SK-N-SH (cell line): Measurements from ENCODE around the gene IMMP1L. TPM values are rescaled to one million over a fixed set of nuclear protein-coding genes. Genes with fewer than 3 reads are reported as not detected.

Source experiments
- CTCF ChIA-PET: fragments of 300-600, 350-600 bp; formaldehyde crosslinking; extraction: SDS; loops from one replicate; lab custom pipeline; 2021; lab: Yijun Ruan, JAX
- POLR2A ChIA-PET: fragments of 350-600 bp; sonication (Branson Sonifier 250); formaldehyde crosslinking; extraction: SDS; loops from one replicate; lab custom pipeline; 2020; ENCODE audit warnings: antibody characterized with exemption, inconsistent platforms; lab: Yijun Ruan, JAX
- DNase-seq: peaks from one replicate; pipeline ENCODE4 v3.0.0; 2012
- H2AFZ ChIP-seq: fragments of 200-600 bp; sonication (generic); 2 replicates; pipeline ENCODE4 v1.8.1; 2016; ENCODE audit warnings: antibody characterized with exemption, mild to moderate bottlenecking, low read depth
- H3F3A ChIP-seq: fragments of 200-600 bp; sonication (generic); replicated peaks from 2 replicates; pipeline ENCODE3; 2016; ENCODE audit warnings: antibody characterized with exemption, mild to moderate bottlenecking; ENCODE audit not compliant: insufficient read depth
- H3K27ac ChIP-seq, 2 experiments: fragments of 200-500 bp in 1 of 2; fragments of 200-600 bp in 1 of 2; sonication (Bioruptor generic) in 1 of 2; sonication (generic), shearing (Covaris generic) in 1 of 2; 2 replicates each; pipeline versions ENCODE4 v1.5.1 to v1.6.1; 2014 to 2016; ENCODE audit warnings: low read depth in 2 of 2, inconsistent platforms in 1 of 2, low read length in 1 of 2, mild to moderate bottlenecking in 1 of 2, mixed read lengths in 1 of 2
- H3K27me3 ChIP-seq: fragments of 200-600 bp; sonication (generic), shearing (Covaris generic); 2 replicates; pipeline ENCODE4 v1.6.1; 2016; ENCODE audit warnings: mixed run types; ENCODE audit not compliant: insufficient read depth
- H3K36me3 ChIP-seq, 2 experiments: fragments of 200-500 bp in 1 of 2; fragments of 200-600 bp in 1 of 2; sonication (Bioruptor generic) in 1 of 2; sonication (generic) in 1 of 2; replicated peaks in 1 of 2; 2 replicates each; pipeline versions ENCODE3 to v1.5.1; 2014 to 2016; ENCODE audit warnings: low read length in 1 of 2, mild to moderate bottlenecking in 1 of 2; ENCODE audit not compliant: insufficient read depth in 2 of 2, control insufficient read depth in 1 of 2
- H3K4me1 ChIP-seq, 2 experiments: fragments of 200-500 bp in 1 of 2; fragments of 200-600 bp in 1 of 2; sonication (Bioruptor generic) in 1 of 2; sonication (generic), shearing (Covaris generic) in 1 of 2; 2 replicates each; pipeline versions ENCODE4 v1.5.1 to v1.6.1; 2014 to 2016; ENCODE audit warnings: low read depth in 1 of 2, low read length in 1 of 2, mixed run types in 1 of 2; ENCODE audit not compliant: insufficient read depth in 2 of 2, control insufficient read depth in 1 of 2
- H3K4me2 ChIP-seq: fragments of 200-600 bp; sonication (generic), shearing (Covaris generic); 2 replicates; pipeline ENCODE4 v1.6.1; 2017; ENCODE audit warnings: mixed run types
- H3K4me3 ChIP-seq, 2 experiments: fragments of 200-500 bp in 1 of 2; fragments of 200-600 bp in 1 of 2; sonication (Bioruptor generic) in 1 of 2; sonication (generic), shearing (Covaris generic) in 1 of 2; 2 replicates each; pipeline versions ENCODE4 v1.5.1 to v1.8.1; 2014 to 2016; ENCODE audit warnings: low read depth in 2 of 2, inconsistent platforms in 1 of 2, low read length in 1 of 2, mild to moderate bottlenecking in 1 of 2, mixed read lengths in 1 of 2, moderate library complexity in 1 of 2
- H3K79me2 ChIP-seq: fragments of 200-600 bp; sonication (generic); 2 replicates; pipeline ENCODE4 v1.8.1; 2017; ENCODE audit warnings: mild to moderate bottlenecking; ENCODE audit not compliant: insufficient read depth
- H3K9ac ChIP-seq: fragments of 200-600 bp; sonication (generic); 2 replicates; pipeline ENCODE4 v1.6.1; 2017; ENCODE audit warnings: mixed run types
- H3K9me2 ChIP-seq: fragments of 200-600 bp; sonication (generic); 2 replicates; pipeline ENCODE4 v1.6.1; 2017; ENCODE audit warnings: mixed run types
- H3K9me3 ChIP-seq: fragments of 200-600 bp; sonication (generic); 2 replicates; pipeline ENCODE4 v1.6.1; 2017; ENCODE audit warnings: mixed run types, mild to moderate bottlenecking, moderate library complexity
- H4K20me1 ChIP-seq: fragments of 200-600 bp; sonication (generic); 2 replicates; pipeline ENCODE4 v1.6.1; 2017; ENCODE audit warnings: mild to moderate bottlenecking, mixed run types; ENCODE audit not compliant: insufficient read depth
- EP300 ChIP-seq, 2 experiments: IDR thresholded peaks; 2 replicates each; pipeline versions ENCODE4 v1.4.0 to v1.6.1; 2012; ENCODE audit warnings: borderline replicate concordance in 1 of 2, low read depth in 1 of 2, low read length in 1 of 2
- EZH2phosphoT487 ChIP-seq: fragments of 200-600 bp; sonication (generic); IDR thresholded peaks from 2 replicates; pipeline ENCODE4 v1.6.1; 2017; ENCODE audit warnings: low read depth, mixed run types, mild to moderate bottlenecking, antibody characterized with exemption, moderate library complexity, borderline replicate concordance
- FOSL2 ChIP-seq: IDR thresholded peaks from 2 replicates; pipeline ENCODE4 v1.4.0; 2012; ENCODE audit warnings: low read depth, mild to moderate bottlenecking, moderate library complexity, borderline replicate concordance
- FOXM1 ChIP-seq: IDR thresholded peaks from 2 replicates; pipeline ENCODE4 v1.4.0; 2012; ENCODE audit warnings: low read depth, mild to moderate bottlenecking
- GATA2 ChIP-seq: sonication (generic); formaldehyde crosslinking; IDR thresholded peaks from 2 replicates; pipeline ENCODE4 v1.5.0; 2020; ENCODE audit warnings: mild to moderate bottlenecking, missing genetic modification reagents
- MXI1 ChIP-seq: IDR thresholded peaks from 2 replicates; pipeline ENCODE4 v1.6.1; 2012; ENCODE audit warnings: mild to moderate bottlenecking, low read depth, low read length, improper control_type of control experiment
- NFIC ChIP-seq: IDR thresholded peaks from 2 replicates; pipeline ENCODE4 v1.4.0; 2012; ENCODE audit warnings: borderline replicate concordance
- NRF1 ChIP-seq: IDR thresholded peaks from 2 replicates; pipeline ENCODE4 v1.6.1; 2012; ENCODE audit warnings: low read depth, mild to moderate bottlenecking, low read length
- POLR2AphosphoS5 ChIP-seq: IDR thresholded peaks from 2 replicates; pipeline ENCODE4 v1.6.1; 2012; ENCODE audit warnings: low read depth, low read length
- SMC3 ChIP-seq: IDR thresholded peaks from 2 replicates; pipeline ENCODE4 v1.6.1; 2012; ENCODE audit warnings: low read depth, low read length, improper control_type of control experiment
- TAF1 ChIP-seq: IDR thresholded peaks from 2 replicates; pipeline ENCODE4 v1.6.1; 2012; ENCODE audit warnings: low read depth, mild to moderate bottlenecking, low read length, moderate library complexity, borderline replicate concordance
- TEAD4 ChIP-seq: IDR thresholded peaks from 2 replicates; pipeline ENCODE4 v1.4.0; 2012; ENCODE audit warnings: mild to moderate bottlenecking, borderline replicate concordance; ENCODE audit not compliant: insufficient read depth
- WGBS: methylation state at CpG from one replicate; pipeline ENCODE4 v1.1.6; 2017; ENCODE audit warnings: low lambda C conversion rate; 5-methylcytosine and 5-hydroxymethylcytosine counted together
- polyA plus RNA-seq, 3 experiments: library from polyadenylated mRNA; depleted of rRNA; stranded (reverse); fragments of >200 nt; gene quantifications; 2 replicates each; pipeline ENCODE4 v1.2.3, GENCODE V29; 2012
- TF ChIP-seq, protein P1 (sequence below): IDR thresholded peaks from 2 replicates; pipeline ENCODE4 v1.4.0; 2012; ENCODE audit warnings: low read depth, borderline replicate concordance
- TF ChIP-seq, protein P2 (sequence below): fragments of 200-600 bp; sonication (generic); IDR thresholded peaks from 2 replicates; pipeline ENCODE4 v1.6.1; 2017; ENCODE audit warnings: antibody characterized with exemption, mild to moderate bottlenecking, moderate library complexity
- TF ChIP-seq, protein P3 (sequence below): IDR thresholded peaks from 2 replicates; pipeline ENCODE4 v1.4.0; 2012; ENCODE audit warnings: low read depth, borderline replicate concordance
- TF ChIP-seq, protein P4 (sequence below): IDR thresholded peaks from 2 replicates; pipeline ENCODE4 v1.6.1; 2012; ENCODE audit warnings: mild to moderate bottlenecking, low read depth, low read length, moderate library complexity
- TF ChIP-seq, protein P5 (sequence below): IDR thresholded peaks from 2 replicates; pipeline ENCODE4 v1.4.0; 2012; ENCODE audit warnings: low read depth

The IMMP1L gene
- polyA plus RNA-seq, 1 of the 3 experiments (the other 2 are of a cell fraction): 40.9 TPM

DNA sequence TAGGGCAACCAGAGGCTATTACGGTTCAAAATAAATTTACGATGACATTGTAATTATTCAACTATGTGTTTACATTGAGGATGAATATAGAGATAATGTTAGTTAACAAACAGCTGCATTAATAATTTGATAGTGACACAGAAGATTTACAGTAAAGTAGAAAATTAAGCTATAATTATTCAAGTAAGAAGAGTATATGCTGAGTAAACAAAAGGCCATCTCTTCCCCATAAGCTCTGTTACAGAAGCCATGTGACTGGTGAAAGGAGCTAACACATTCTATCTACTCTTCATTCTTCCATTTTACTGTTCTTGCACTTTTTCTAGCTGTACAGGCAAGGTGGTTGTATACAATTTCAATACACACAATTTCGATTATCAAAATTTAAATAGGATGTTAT, 54.2 kb downstream of the IMMP1L start:
- no peaks in the 10 kb centered on the region for H3K27me3 ChIP-seq
- H3K36me3 ChIP-seq: peaks cover 0 to 11% of the 10 kb centered on the region in 2 experiments
- H3K27ac ChIP-seq: no peak overlapping the region
- no peaks in the 10 kb centered on the region for H4K20me1 ChIP-seq
- WGBS: 95% methylated on average over 3 of the region's 3 CpGs
- no peak overlapping the region for H2AFZ ChIP-seq
- H3K4me2 ChIP-seq: no peak overlapping the region
- CTCF ChIA-PET: no interaction called here
- H3K4me1 ChIP-seq: no peaks in the 10 kb centered on the region
- no peaks in the 10 kb centered on the region for H3F3A ChIP-seq
- H3K4me3 ChIP-seq: no peak overlapping the region
- no peak for DNase-seq
- H3K79me2 ChIP-seq: no peaks in the 10 kb centered on the region
- POLR2A ChIA-PET: no interaction called here
- TF ChIP-seq, protein P1, sequence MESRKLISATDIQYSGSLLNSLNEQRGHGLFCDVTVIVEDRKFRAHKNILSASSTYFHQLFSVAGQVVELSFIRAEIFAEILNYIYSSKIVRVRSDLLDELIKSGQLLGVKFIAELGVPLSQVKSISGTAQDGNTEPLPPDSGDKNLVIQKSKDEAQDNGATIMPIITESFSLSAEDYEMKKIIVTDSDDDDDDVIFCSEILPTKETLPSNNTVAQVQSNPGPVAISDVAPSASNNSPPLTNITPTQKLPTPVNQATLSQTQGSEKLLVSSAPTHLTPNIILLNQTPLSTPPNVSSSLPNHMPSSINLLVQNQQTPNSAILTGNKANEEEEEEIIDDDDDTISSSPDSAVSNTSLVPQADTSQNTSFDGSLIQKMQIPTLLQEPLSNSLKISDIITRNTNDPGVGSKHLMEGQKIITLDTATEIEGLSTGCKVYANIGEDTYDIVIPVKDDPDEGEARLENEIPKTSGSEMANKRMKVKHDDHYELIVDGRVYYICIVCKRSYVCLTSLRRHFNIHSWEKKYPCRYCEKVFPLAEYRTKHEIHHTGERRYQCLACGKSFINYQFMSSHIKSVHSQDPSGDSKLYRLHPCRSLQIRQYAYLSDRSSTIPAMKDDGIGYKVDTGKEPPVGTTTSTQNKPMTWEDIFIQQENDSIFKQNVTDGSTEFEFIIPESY: no peak
- TF ChIP-seq EZH2phosphoT487: no peak
- TF ChIP-seq, protein P2, sequence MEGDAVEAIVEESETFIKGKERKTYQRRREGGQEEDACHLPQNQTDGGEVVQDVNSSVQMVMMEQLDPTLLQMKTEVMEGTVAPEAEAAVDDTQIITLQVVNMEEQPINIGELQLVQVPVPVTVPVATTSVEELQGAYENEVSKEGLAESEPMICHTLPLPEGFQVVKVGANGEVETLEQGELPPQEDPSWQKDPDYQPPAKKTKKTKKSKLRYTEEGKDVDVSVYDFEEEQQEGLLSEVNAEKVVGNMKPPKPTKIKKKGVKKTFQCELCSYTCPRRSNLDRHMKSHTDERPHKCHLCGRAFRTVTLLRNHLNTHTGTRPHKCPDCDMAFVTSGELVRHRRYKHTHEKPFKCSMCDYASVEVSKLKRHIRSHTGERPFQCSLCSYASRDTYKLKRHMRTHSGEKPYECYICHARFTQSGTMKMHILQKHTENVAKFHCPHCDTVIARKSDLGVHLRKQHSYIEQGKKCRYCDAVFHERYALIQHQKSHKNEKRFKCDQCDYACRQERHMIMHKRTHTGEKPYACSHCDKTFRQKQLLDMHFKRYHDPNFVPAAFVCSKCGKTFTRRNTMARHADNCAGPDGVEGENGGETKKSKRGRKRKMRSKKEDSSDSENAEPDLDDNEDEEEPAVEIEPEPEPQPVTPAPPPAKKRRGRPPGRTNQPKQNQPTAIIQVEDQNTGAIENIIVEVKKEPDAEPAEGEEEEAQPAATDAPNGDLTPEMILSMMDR: no peak
- TF ChIP-seq, protein P3, sequence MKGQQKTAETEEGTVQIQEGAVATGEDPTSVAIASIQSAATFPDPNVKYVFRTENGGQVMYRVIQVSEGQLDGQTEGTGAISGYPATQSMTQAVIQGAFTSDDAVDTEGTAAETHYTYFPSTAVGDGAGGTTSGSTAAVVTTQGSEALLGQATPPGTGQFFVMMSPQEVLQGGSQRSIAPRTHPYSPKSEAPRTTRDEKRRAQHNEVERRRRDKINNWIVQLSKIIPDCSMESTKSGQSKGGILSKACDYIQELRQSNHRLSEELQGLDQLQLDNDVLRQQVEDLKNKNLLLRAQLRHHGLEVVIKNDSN: no peak
- TF ChIP-seq FOXM1: no peak
- no peak for TF ChIP-seq FOSL2
- TF ChIP-seq, protein P4, sequence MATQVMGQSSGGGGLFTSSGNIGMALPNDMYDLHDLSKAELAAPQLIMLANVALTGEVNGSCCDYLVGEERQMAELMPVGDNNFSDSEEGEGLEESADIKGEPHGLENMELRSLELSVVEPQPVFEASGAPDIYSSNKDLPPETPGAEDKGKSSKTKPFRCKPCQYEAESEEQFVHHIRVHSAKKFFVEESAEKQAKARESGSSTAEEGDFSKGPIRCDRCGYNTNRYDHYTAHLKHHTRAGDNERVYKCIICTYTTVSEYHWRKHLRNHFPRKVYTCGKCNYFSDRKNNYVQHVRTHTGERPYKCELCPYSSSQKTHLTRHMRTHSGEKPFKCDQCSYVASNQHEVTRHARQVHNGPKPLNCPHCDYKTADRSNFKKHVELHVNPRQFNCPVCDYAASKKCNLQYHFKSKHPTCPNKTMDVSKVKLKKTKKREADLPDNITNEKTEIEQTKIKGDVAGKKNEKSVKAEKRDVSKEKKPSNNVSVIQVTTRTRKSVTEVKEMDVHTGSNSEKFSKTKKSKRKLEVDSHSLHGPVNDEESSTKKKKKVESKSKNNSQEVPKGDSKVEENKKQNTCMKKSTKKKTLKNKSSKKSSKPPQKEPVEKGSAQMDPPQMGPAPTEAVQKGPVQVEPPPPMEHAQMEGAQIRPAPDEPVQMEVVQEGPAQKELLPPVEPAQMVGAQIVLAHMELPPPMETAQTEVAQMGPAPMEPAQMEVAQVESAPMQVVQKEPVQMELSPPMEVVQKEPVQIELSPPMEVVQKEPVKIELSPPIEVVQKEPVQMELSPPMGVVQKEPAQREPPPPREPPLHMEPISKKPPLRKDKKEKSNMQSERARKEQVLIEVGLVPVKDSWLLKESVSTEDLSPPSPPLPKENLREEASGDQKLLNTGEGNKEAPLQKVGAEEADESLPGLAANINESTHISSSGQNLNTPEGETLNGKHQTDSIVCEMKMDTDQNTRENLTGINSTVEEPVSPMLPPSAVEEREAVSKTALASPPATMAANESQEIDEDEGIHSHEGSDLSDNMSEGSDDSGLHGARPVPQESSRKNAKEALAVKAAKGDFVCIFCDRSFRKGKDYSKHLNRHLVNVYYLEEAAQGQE: no peak
- H3K9ac ChIP-seq: no peak overlapping the region
- H3K9me3 ChIP-seq: no peaks in the 10 kb centered on the region
- H3K9me2 ChIP-seq: no peaks in the 10 kb centered on the region

DNA sequence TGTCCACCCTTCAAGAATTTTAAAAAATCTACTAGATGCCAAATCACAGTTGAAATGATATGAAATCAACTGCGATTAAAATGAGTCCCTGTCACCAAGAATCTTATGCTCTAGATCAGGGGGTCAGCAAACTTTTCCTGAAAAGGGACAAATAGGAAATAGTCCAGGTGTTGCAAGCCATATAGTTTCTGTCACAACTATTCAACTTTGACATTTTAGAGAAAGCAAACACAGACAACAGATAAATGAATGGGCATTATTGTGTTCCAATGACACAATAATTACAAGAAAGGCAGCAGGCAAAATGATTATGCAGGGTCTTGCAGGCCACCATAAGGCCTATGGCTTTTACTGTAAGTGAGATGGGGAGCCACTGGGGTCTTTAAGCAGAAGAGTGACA, 58.6 kb downstream of the IMMP1L start:
- H3K9me2 ChIP-seq: no peaks in the 10 kb centered on the region
- no peaks in the 10 kb centered on the region for H3K9me3 ChIP-seq
- H3K9ac ChIP-seq: no peak overlapping the region
- WGBS: 96% methylated on average over 1 of the region's 1 CpG
- no peaks in the 10 kb centered on the region for H4K20me1 ChIP-seq
- H3K4me2 ChIP-seq: no peak overlapping the region
- ChIA-PET CTCF (no interaction called here), POLR2A (no interaction called here)
- no peak overlapping the region for H2AFZ ChIP-seq
- no peak overlapping the region for H3K4me3 ChIP-seq
- peaks cover 0 to 11% of the 10 kb centered on the region in 2 experiments for H3K36me3 ChIP-seq
- H3K4me1 ChIP-seq: no peaks in the 10 kb centered on the region
- H3K27ac ChIP-seq: no peak overlapping the region
- H3K79me2 ChIP-seq: no peaks in the 10 kb centered on the region
- no peaks in the 10 kb centered on the region for H3K27me3 ChIP-seq
- no peak for DNase-seq
- peaks cover 4% of the 10 kb centered on the region for H3F3A ChIP-seq
- no peak for TF ChIP-seq EP300 (IDR thresholded peaks at IDR 0.05; ENCODE audit: borderline replicate concordance in 1 of 2, low read depth in 1 of 2, low read length in 1 of 2)
- TF ChIP-seq NRF1: no peak
- TF ChIP-seq POLR2AphosphoS5: no peak
- TF ChIP-seq NFIC: no peak
- TF ChIP-seq TAF1: no peak
- no peak for TF ChIP-seq MXI1
- TF ChIP-seq, protein P1: no peak
- TF ChIP-seq SMC3: no peak
- no peak for TF ChIP-seq TEAD4
- no peak for TF ChIP-seq GATA2 (CRISPR knock-in tag)
- TF ChIP-seq, protein P5, sequence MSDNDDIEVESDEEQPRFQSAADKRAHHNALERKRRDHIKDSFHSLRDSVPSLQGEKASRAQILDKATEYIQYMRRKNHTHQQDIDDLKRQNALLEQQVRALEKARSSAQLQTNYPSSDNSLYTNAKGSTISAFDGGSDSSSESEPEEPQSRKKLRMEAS: no peak
